Panc1 (cell line): ENCODE data around the gene MAS1L.

ENCODE experiments used
- POLR2AphosphoS5 ChIP-seq: IDR thresholded peaks from 2 replicates; pipeline ENCODE4 v1.6.1; 2012; ENCODE audit warnings: mild to moderate bottlenecking, low read depth, low read length, moderate library complexity
- TCF7L2 ChIP-seq: IDR thresholded peaks from 2 replicates; pipeline ENCODE4 v1.6.1; 2011; ENCODE audit warnings: mild to moderate bottlenecking, low read depth, low read length, inconsistent platforms
- TF ChIP-seq, protein P1 (sequence below): fragments of 450-650 bp; IDR thresholded peaks from 2 replicates; pipeline ENCODE4 v1.5.1; 2017; ENCODE audit warnings: mild to moderate bottlenecking
- TF ChIP-seq, protein P2 (sequence below), 2 experiments: IDR thresholded peaks; 2 replicates each; pipeline ENCODE4 v1.6.1; 2011 to 2012; ENCODE audit warnings: low read depth in 2 of 2, control low read depth in 1 of 2, low read length in 1 of 2, mild to moderate bottlenecking in 1 of 2, moderate library complexity in 1 of 2; ENCODE audit not compliant: insufficient read depth in 1 of 2

- TF ChIP-seq, protein P1, sequence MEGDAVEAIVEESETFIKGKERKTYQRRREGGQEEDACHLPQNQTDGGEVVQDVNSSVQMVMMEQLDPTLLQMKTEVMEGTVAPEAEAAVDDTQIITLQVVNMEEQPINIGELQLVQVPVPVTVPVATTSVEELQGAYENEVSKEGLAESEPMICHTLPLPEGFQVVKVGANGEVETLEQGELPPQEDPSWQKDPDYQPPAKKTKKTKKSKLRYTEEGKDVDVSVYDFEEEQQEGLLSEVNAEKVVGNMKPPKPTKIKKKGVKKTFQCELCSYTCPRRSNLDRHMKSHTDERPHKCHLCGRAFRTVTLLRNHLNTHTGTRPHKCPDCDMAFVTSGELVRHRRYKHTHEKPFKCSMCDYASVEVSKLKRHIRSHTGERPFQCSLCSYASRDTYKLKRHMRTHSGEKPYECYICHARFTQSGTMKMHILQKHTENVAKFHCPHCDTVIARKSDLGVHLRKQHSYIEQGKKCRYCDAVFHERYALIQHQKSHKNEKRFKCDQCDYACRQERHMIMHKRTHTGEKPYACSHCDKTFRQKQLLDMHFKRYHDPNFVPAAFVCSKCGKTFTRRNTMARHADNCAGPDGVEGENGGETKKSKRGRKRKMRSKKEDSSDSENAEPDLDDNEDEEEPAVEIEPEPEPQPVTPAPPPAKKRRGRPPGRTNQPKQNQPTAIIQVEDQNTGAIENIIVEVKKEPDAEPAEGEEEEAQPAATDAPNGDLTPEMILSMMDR, result no peak
- TF ChIP-seq POLR2AphosphoS5, result no peak
- TF ChIP-seq TCF7L2, result no peak
- TF ChIP-seq, protein P2, sequence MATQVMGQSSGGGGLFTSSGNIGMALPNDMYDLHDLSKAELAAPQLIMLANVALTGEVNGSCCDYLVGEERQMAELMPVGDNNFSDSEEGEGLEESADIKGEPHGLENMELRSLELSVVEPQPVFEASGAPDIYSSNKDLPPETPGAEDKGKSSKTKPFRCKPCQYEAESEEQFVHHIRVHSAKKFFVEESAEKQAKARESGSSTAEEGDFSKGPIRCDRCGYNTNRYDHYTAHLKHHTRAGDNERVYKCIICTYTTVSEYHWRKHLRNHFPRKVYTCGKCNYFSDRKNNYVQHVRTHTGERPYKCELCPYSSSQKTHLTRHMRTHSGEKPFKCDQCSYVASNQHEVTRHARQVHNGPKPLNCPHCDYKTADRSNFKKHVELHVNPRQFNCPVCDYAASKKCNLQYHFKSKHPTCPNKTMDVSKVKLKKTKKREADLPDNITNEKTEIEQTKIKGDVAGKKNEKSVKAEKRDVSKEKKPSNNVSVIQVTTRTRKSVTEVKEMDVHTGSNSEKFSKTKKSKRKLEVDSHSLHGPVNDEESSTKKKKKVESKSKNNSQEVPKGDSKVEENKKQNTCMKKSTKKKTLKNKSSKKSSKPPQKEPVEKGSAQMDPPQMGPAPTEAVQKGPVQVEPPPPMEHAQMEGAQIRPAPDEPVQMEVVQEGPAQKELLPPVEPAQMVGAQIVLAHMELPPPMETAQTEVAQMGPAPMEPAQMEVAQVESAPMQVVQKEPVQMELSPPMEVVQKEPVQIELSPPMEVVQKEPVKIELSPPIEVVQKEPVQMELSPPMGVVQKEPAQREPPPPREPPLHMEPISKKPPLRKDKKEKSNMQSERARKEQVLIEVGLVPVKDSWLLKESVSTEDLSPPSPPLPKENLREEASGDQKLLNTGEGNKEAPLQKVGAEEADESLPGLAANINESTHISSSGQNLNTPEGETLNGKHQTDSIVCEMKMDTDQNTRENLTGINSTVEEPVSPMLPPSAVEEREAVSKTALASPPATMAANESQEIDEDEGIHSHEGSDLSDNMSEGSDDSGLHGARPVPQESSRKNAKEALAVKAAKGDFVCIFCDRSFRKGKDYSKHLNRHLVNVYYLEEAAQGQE (IDR thresholded peaks at IDR 0.05; ENCODE audit: insufficient read depth in 1 of 2, low read depth in 2 of 2, low read length in 1 of 2), result no peak
Measured at GRCh38 chr6:29491574-29491973, 3.8 kb upstream of the MAS1L start.
